Activated T-helper 17 cell treated with anti-CD3 and anti-CD28 coated beads, Interleukin-2, amount 50 U/mL, for 72 hours (primary cell): ENCODE measurements around the gene EFCAB12. TPM values are rescaled to one million over a fixed set of nuclear protein-coding genes. Genes with fewer than 3 reads are reported as not detected.
"Not testable (repeated sequence)": the region's sequence is repeated elsewhere in the genome, so short reads cannot be mapped to it uniquely, and the experiment has no call there.

Experiments used
- ATAC-seq: fragments of 150-1000 bp; cut with Tn5 transposase; replicated peaks from 2 replicates; pipeline ENCODE4 v1.10.0; 2021; ENCODE audit warnings: mild to moderate bottlenecking, moderate library complexity
- H3K27ac Mint-ChIP-seq: one replicate; pipeline ENCODE4 v1.8.0; 2022; ENCODE audit warnings: mixed read lengths
- H3K27me3 Mint-ChIP-seq: one replicate; pipeline ENCODE4 v1.8.0; 2022; ENCODE audit warnings: mixed read lengths
- H3K36me3 Mint-ChIP-seq: one replicate; pipeline ENCODE4 v1.8.0; 2022; ENCODE audit warnings: low read depth, mild to moderate bottlenecking, mixed read lengths
- H3K4me1 Mint-ChIP-seq: one replicate; pipeline ENCODE4 v1.8.0; 2022; ENCODE audit warnings: mixed read lengths
- H3K4me3 Mint-ChIP-seq: one replicate; pipeline ENCODE4 v1.8.0; 2022; ENCODE audit warnings: mild to moderate bottlenecking, mixed read lengths
- H3K9me3 Mint-ChIP-seq: one replicate; pipeline ENCODE4 v1.8.0; 2022; ENCODE audit warnings: mixed read lengths
- total RNA-seq, 2 donors: library from RNA; stranded (reverse); gene quantifications; one replicate each; pipeline ENCODE4 v1.2.3, GENCODE V29; 2022

The EFCAB12 gene
- total RNA-seq, 2 donors from 2014 or later: 0.63 to 1.7 TPM

DNA sequence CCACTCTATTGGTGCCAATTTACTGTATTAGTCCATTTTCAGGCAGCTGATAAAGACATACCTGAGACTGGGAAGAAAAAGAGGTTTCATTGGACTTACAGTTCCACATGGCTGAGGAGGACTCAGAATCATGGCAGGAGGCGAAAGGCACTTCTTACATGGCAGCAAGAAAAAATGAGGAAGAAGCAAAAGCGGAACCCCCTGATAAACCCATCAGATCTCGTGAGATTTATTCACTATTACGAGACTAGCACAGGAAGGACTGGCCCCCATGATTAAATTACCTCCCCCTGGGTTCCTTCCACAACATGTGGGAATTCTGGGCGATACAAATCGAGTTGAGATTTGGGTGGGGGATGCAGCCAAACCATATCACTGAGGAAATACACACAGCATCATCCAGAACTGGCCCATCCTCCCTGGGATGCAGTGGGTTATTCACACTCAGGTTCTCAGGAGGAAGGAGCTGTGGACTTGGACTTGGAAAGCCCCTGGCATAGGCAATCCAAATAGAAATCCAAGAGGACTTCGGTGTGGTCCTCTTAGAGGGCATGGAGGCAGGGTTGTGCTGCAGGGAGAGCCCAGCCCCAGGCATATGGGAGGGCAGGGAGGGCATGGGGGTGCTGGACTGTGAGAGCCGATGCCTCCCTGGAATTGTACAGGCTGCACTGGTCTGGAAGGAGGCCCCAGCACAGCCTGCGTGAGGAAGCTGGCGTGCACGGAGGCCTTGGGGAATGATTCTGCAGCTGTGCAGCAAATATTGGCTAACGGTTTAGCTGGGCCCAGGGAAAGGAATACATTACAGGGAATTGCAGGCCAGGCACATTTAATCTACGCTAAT lies 62.9 kb downstream of the EFCAB12 start:
- Mint-ChIP-seq H3K9me3 (no peaks in the 10 kb centered on the region), H3K36me3 (no peaks in the 10 kb centered on the region), H3K4me3 (no peak overlapping the region), H3K27ac (no peak overlapping the region), H3K4me1 (no peaks in the 10 kb centered on the region), H3K27me3 (no peaks in the 10 kb centered on the region)
- no peak for ATAC-seq

DNA sequence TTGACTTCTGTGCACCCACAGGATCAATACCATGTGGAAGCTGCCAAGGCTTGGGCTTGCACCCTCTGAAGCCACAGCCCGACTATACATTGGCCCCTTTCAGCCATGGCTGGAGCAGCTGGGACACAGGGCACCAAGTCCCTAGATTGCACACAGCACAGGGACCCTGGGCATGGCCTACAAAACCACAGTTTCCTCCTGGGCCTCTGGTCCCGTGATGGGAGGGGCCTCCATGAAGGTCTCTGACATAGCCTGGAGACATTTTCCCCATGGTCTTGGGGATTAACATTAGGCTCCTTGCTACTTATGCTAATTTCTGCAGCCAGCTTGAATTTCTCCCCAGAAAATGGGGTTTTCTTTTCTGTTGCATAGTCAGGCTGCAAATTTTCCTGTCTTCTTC lies 63.6 kb downstream of the EFCAB12 start:
- H3K27me3 Mint-ChIP-seq, H3K4me1 Mint-ChIP-seq, ATAC-seq, H3K4me3 Mint-ChIP-seq, H3K27ac Mint-ChIP-seq, H3K36me3 Mint-ChIP-seq, H3K9me3 Mint-ChIP-seq: not testable (repeated sequence)

DNA sequence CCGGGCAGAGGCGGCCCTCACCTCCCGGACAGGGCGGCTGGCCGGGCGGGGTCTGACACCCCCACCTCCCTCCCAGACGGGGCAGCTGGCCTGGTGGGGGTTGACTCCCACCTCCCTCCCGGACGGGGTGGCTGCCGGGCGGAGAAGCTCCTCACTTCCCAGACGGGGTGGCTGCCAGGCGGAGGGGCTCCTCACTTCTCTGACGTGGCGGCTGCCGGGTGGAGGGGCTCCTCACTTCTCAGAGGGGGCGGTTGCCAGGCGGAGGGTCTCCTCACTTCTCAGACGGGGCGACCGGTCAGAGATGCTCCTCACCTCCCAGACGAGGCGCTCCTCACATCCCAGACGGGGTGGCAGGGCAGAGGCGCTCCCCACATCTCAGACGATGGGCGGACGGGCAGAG lies 65.1 kb downstream of the EFCAB12 start:
- not testable (repeated sequence) for H3K36me3 Mint-ChIP-seq, H3K9me3 Mint-ChIP-seq, H3K27me3 Mint-ChIP-seq, H3K27ac Mint-ChIP-seq, ATAC-seq, H3K4me3 Mint-ChIP-seq, H3K4me1 Mint-ChIP-seq

DNA sequence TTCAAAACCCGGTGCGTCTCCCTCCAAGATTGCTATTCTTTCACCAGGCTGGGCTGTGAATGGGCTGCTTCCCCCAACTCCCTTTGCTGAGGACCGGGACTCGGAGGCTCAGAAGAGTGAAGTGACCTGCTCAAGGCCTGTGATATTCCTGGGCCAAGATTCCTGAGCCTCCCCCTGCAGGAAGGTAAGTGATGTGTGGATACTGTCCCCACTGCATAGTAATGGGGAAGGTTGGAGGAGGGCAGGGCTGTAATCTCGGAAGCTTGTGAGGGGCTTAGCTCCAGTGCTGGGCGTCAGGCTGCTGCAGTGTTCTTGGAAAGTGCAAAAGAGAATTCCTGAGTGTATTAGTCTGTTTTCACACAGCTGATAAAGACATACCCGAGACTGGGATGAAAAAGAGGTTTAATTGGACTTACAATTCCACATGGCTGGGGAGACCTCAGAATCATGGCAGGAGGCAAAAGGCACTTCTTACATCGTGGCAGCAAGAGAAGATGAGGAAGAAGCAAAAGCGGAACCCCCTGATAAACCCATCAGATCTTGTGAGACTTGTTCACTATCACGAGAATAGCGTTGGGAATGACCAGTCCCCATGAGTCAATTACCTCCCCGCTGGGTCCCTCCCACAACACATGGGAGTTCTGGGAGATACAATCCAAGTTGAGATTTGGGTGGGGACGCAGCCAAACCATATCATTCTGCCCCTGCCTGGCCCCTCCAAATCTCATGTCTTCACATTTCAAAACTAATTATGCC lies 67.6 kb downstream of the EFCAB12 start:
- Mint-ChIP-seq H3K4me1 (no peaks in the 10 kb centered on the region), H3K36me3 (no peaks in the 10 kb centered on the region), H3K9me3 (no peaks in the 10 kb centered on the region), H3K27ac (no peak overlapping the region), H3K27me3 (no peaks in the 10 kb centered on the region), H3K4me3 (no peak overlapping the region)
- ATAC-seq: no peak

DNA sequence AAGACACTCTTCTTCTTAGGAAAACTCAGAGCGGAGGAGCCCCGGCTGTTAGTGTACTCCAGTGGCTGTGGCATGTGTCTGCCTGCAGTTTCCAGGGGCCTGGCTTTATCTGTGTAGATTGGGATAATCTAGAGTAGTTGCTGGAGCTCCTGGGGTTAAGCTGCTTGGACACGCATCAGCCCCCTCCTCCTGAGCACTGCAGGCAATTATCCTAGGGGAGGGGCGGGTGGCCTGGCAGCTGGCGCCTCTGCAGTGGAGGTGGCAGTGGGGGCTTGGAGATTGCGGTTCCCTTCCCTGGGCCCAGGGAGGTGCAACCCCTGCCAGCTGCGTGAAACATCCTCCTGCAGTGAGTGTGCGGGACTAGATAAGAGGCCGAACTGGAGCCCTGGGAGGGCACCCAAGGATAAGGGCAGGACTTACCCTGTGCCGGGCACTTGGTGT lies 68.2 kb downstream of the EFCAB12 start:
- no peak overlapping the region for H3K4me3 Mint-ChIP-seq
- no peaks in the 10 kb centered on the region for H3K36me3 Mint-ChIP-seq
- no peaks in the 10 kb centered on the region for H3K9me3 Mint-ChIP-seq
- no peaks in the 10 kb centered on the region for H3K4me1 Mint-ChIP-seq
- H3K27ac Mint-ChIP-seq: no peak overlapping the region
- no peak for ATAC-seq
- H3K27me3 Mint-ChIP-seq: no peaks in the 10 kb centered on the region

DNA sequence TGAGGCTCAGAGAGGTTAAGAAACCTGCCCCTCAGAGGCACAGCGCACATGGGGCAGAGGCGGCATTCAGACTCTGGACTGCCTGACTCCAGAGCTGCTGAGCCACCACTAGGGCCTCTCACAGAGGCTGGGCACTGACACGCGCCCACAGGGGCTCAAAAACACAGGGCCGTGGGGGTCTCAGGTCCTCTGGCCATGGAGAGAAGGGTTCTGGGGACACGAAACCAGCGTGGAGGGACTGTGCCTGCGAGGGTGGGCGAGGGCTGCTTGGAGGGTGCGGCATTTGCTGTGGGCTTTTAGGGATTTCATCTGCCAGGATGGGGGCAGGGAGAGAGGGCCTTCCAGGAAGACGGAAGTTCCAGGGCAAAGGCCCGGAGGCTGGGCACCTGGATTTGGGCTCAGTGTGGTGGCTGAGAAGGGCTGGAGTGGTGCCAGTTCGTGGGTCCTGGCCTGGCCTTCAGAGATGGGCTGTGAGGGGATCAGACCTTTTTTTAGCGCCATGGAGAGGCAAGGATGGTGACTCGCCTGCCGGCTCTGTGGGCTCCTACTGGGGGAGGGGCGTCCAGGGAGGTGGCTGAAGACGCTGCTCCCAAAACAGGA lies 69.6 kb downstream of the EFCAB12 start:
- no peaks in the 10 kb centered on the region for H3K4me1 Mint-ChIP-seq
- H3K9me3 Mint-ChIP-seq: no peaks in the 10 kb centered on the region
- no peaks in the 10 kb centered on the region for H3K27me3 Mint-ChIP-seq
- no peak overlapping the region for H3K4me3 Mint-ChIP-seq
- no peak overlapping the region for H3K27ac Mint-ChIP-seq
- H3K36me3 Mint-ChIP-seq: no peaks in the 10 kb centered on the region
- no peak for ATAC-seq

DNA sequence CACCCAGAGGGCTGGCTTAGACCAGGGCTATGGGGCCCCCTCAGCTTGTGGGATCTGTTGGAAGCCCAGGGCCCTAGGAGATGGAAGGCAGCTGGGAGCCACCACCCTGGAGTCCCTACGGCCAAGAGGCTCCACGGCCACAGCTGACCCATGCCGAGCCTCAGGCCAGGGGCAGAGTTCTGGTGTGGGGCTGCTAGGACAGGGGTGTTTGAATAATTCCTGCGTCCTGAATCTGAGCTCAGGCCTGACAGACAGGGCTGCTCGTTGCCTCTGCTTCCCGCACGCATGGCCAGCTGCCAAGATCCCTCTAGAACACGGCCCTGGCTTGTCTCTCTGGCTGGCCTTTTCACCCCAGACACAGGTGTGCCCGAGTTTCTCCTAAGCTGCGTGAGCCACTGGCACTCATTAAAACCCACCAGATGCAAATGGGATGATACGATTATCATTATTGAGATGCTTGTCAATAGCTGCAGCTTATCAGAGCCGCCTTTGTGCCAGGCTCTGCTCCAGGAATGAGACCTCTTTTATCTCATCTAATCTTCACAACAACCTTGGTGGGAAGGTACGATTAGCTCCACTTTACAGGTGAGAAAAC lies 70.2 kb downstream of the EFCAB12 start:
- ATAC-seq: no peak

DNA sequence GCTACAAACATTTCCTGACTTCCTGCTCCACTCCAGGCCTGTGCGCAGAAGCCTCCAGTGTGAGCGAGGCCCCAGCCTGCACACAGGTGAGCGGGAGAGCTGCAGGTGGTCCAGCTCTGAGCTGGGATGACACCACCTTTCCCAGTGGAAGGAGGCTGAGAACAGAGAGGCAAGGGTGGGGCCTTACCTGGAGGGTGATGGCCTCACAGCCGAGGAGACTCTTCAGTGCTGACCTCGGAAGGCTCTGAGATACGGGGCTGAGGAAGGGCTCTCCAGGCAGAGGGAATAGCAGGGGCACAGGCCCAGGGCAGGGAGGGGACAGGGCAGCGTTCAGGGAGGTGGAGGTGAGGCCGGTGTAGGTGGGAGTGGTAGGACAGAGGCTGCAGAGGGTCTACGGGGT lies 70.8 kb downstream of the EFCAB12 start:
- Mint-ChIP-seq H3K27ac (no peak overlapping the region), H3K4me1 (no peaks in the 10 kb centered on the region), H3K27me3 (no peaks in the 10 kb centered on the region), H3K36me3 (no peaks in the 10 kb centered on the region), H3K9me3 (no peaks in the 10 kb centered on the region), H3K4me3 (no peak overlapping the region)
- no peak for ATAC-seq

More for the DNA sequence above, 70.2 kb downstream of the EFCAB12 start:
- Mint-ChIP-seq H3K4me1 (no peaks in the 10 kb centered on the region), H3K4me3 (no peak overlapping the region), H3K27ac (no peak overlapping the region), H3K27me3 (no peaks in the 10 kb centered on the region), H3K9me3 (no peaks in the 10 kb centered on the region), H3K36me3 (no peaks in the 10 kb centered on the region)

DNA sequence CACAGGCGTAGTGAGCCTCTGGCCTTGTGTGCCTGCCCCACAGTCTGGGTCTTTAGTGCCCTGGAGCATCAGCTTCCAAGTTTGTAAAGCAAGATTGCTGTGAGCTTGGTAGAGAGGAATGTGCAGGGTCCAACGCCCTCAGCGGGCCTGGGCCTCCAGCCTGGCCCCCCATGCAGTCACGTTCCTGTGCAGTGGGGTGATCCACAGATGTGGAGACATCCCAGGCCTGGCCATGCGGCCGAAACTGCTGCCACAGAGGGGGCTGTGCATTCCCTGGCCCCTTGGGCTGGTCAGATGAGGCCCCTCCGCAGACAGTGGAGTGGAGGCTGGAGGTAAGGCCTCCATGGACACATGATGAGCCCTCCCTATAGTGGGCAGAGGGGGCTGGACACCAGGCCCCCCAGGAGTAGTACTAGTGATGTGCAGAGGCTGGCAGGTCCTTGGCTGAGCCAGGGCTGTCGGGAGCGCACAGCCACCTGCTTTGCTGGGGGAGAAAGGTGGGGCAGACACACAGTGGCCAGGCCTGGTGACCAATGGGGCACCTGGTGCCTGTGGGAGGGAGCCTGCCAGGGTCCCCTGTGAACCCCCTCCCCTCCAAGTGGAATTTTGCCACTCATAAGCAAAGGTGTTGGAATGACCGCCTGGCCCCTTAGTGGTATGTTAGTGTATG lies 71.5 kb downstream of the EFCAB12 start:
- H3K27me3 Mint-ChIP-seq: no peaks in the 10 kb centered on the region
- no peak for ATAC-seq

DNA sequence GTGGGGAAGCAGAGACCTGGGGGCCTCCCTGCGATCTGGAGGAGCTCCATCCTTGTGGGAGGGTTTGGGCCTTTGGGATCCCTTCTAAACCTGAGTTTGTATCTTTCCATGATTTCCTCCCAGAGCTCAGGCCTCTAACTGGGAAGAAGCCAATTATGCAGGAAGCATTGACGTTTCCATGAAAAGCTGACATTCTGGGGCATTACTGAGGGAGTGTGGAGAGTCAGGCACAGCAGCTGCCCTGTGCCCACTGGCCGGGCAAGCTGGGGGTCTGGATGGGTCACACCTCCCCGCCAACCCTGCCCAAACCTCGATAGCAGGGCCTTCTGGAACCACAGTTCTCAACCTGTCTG lies 74.9 kb downstream of the EFCAB12 start:
- H3K36me3 Mint-ChIP-seq: no peaks in the 10 kb centered on the region
- H3K4me1 Mint-ChIP-seq: no peaks in the 10 kb centered on the region
- H3K27ac Mint-ChIP-seq: no peak overlapping the region
- H3K4me3 Mint-ChIP-seq: no peak overlapping the region
- no peak for ATAC-seq
- no peaks in the 10 kb centered on the region for H3K9me3 Mint-ChIP-seq
- peaks cover 4% of the 10 kb centered on the region for H3K27me3 Mint-ChIP-seq

More for the DNA sequence above, 71.5 kb downstream of the EFCAB12 start:
- H3K9me3 Mint-ChIP-seq: no peaks in the 10 kb centered on the region
- no peak overlapping the region for H3K27ac Mint-ChIP-seq
- no peaks in the 10 kb centered on the region for H3K36me3 Mint-ChIP-seq
- H3K4me3 Mint-ChIP-seq: no peak overlapping the region
- no peaks in the 10 kb centered on the region for H3K4me1 Mint-ChIP-seq

DNA sequence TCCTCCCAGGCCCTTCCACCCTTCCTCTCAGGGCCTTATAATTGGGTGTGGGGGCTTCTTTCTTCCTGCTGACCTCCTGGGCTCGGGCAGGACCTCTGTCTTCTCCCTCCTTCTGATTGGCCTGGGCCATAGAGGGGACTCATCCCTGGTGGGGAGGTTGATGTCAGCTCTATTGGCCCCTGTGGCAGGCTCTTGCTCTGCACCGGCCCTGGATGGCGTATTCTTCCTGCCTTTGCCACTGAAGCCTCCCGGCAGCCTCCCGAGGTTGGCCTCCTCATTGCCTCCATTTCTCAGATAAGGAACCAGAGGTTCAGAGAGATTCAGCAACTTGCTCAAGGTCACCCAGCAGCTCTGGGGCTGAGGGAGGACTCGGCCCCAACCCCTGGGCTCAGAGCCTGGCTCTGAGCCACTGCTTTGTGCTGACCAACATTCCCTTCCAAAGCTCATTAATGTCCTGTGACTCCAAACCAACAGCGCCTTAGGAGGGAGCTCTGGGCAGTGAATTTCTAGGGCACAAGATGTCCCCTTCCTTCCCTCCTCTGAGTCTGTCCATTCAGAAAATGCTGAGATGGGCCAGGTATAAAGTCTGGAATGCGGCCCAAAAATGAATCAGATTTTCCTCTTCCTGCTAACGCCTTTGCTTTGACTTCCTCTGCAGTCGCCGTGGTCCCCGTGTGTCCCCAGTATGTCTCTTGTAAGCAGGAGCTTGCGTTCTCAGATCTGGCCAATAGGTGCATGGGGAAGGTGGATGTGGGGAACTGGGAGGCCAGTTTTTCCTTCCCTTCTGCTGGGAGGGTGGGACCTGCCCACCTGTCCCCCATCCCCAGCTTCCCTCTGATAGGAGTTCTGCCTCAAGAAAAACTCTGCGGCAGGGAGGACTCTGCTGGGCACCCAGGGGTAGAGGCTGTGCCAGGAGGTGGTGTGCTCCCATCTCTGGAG lies 75.5 kb downstream of the EFCAB12 start:
- Mint-ChIP-seq H3K4me3 (no peak overlapping the region), H3K4me1 (no peaks in the 10 kb centered on the region), H3K27ac (no peak overlapping the region), H3K36me3 (no peaks in the 10 kb centered on the region), H3K27me3 (peaks cover 4% of the 10 kb centered on the region), H3K9me3 (no peaks in the 10 kb centered on the region)
- no peak for ATAC-seq

DNA sequence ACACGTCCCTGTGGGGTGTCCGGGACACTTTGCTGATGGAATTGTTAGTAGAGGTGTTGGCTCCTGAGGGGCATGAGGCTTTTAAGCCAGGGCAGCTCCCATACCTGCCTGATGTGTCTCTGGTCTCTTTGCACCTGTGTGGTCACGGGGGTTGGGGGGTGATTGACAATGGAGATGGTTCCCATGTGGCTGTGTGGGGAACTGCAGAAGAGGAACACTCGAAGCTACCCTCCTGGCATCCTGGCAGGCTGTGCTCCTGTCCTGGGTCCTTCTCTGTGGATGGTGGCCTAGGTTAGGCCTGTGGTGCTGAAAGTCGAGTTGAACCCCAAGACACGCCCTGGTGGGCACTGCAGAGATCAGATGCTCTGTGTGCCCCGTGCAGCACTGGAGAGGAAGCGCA lies 76.4 kb downstream of the EFCAB12 start:
- H3K4me3 Mint-ChIP-seq: no peak overlapping the region
- no peak for ATAC-seq

More for the DNA sequence above, 76.4 kb downstream of the EFCAB12 start:
- H3K36me3 Mint-ChIP-seq: no peaks in the 10 kb centered on the region
- no peaks in the 10 kb centered on the region for H3K9me3 Mint-ChIP-seq
- H3K27ac Mint-ChIP-seq: no peak overlapping the region
- no peaks in the 10 kb centered on the region for H3K4me1 Mint-ChIP-seq
- peaks cover 5% of the 10 kb centered on the region for H3K27me3 Mint-ChIP-seq
